Prostate gland (tissue), 2 donors: ENCODE data around the gene MADD. TPM values are rescaled to one million over a fixed set of nuclear protein-coding genes. Genes with fewer than 3 reads are reported as not detected.

Source experiments
- DNase-seq: peaks from one replicate; pipeline ENCODE4 v3.0.0-alpha.2; 2019; ENCODE audit warnings: low spot score
- H3K27ac ChIP-seq, 2 donors: fragments of 200-600 bp; sonication (generic); 2 replicates each; pipeline ENCODE4 v1.5.1; 2017 to 2019
- H3K27me3 ChIP-seq: fragments of 200-600 bp; sonication (generic); replicated peaks from 2 replicates; pipeline ENCODE4 v1.5.1; 2019; ENCODE audit not compliant: insufficient read depth
- H3K36me3 ChIP-seq, 2 donors: fragments of 200-600 bp; sonication (generic); 1 replicate in 1 of 2; 2 replicates in 1 of 2; pipeline versions ENCODE4 v1.5.1 to v1.8.1; 2017 to 2019
- H3K4me1 ChIP-seq: fragments of 200-600 bp; sonication (generic); replicated peaks from 2 replicates; pipeline ENCODE4 v1.5.1; 2019
- H3K4me3 ChIP-seq, 2 donors: fragments of 200-600 bp; sonication (generic); 2 replicates each; pipeline ENCODE4 v1.5.1; 2017 to 2019
- H3K9me3 ChIP-seq: fragments of 200-600 bp; sonication (generic); 2 replicates; pipeline ENCODE4 v1.5.1; 2017
- POLR2A ChIP-seq: fragments of 450-650 bp; IDR thresholded peaks from one replicate; pipeline ENCODE4 v1.6.1; 2016; ENCODE audit warnings: antibody characterized with exemption, mild to moderate bottlenecking
- POLR2AphosphoS5 ChIP-seq: sonication (generic); formaldehyde crosslinking; IDR thresholded peaks from one replicate; pipeline ENCODE4 v1.6.1; 2017; ENCODE audit warnings: antibody characterized with exemption
- WGBS: methylation state at CpG from one replicate; pipeline ENCODE4 v1.1.5; 2018; 5-methylcytosine and 5-hydroxymethylcytosine counted together
- intact Hi-C: fragments of 100-400 bp; cut with DNase I; formaldehyde crosslinking; loops from one replicate; pipeline ENCODE4 v1.14.2; 2022
- total RNA-seq, 2 donors: library from RNA; depleted of rRNA; stranded (reverse); fragments of >200 nt; gene quantifications; one replicate each; pipeline ENCODE4 v1.1.0, GENCODE V29; 2016
- TF ChIP-seq, protein P1 (sequence below), 4 experiments: fragments of 200-600 bp in 2 of 4; fragments of 450-650 bp in 2 of 4; sonication (generic) in 2 of 4; IDR thresholded peaks; 1 replicate in 3 of 4; 2 replicates in 1 of 4; pipeline ENCODE4 v1.5.1; 2016 to 2019; ENCODE audit warnings: antibody characterized with exemption in 4 of 4, mild to moderate bottlenecking in 2 of 4, moderate library complexity in 2 of 4

The MADD gene
- total RNA-seq, 2 donors from 2014 or later: 53.6 to 87.3 TPM

DNA sequence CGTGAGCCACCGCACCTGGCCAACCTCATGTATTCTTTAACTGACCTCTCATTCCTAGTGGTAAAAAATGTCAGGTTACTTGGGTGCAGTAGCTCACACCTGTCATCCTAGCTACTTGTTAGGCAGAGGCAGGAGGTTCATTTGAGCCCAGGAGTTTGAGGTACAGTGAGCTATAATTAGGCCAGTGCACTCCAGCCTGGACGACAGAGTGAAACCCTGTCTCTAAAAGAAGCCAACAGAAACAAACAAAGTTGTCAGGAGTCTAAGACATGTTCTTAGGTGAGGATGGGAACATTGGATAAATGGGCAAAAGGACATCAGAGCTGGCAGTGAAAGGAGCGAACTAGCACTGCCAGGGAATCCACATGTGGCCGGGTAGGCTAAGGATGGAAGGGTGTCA is 18.1 kb downstream of the MADD start:
- Histone ChIP-seq H3K4me3 (no peak overlapping the region), H3K27ac (no peak overlapping the region), H3K27me3 (no peaks in the 10 kb centered on the region), H3K36me3 (peaks cover 39 to 54% of the 10 kb centered on the region in 2 donors), H3K9me3 (no peaks in the 10 kb centered on the region), H3K4me1 (no peaks in the 10 kb centered on the region)
- WGBS: 90% methylated on average over 5 of the region's 5 CpGs
- intact Hi-C loops: no loop called here
- no peak for DNase-seq
- TF ChIP-seq POLR2AphosphoS5 (peak; percentile 7), POLR2A (no peak)
- TF ChIP-seq, protein P1, sequence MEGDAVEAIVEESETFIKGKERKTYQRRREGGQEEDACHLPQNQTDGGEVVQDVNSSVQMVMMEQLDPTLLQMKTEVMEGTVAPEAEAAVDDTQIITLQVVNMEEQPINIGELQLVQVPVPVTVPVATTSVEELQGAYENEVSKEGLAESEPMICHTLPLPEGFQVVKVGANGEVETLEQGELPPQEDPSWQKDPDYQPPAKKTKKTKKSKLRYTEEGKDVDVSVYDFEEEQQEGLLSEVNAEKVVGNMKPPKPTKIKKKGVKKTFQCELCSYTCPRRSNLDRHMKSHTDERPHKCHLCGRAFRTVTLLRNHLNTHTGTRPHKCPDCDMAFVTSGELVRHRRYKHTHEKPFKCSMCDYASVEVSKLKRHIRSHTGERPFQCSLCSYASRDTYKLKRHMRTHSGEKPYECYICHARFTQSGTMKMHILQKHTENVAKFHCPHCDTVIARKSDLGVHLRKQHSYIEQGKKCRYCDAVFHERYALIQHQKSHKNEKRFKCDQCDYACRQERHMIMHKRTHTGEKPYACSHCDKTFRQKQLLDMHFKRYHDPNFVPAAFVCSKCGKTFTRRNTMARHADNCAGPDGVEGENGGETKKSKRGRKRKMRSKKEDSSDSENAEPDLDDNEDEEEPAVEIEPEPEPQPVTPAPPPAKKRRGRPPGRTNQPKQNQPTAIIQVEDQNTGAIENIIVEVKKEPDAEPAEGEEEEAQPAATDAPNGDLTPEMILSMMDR (IDR thresholded peaks at IDR 0.05): no peak

DNA sequence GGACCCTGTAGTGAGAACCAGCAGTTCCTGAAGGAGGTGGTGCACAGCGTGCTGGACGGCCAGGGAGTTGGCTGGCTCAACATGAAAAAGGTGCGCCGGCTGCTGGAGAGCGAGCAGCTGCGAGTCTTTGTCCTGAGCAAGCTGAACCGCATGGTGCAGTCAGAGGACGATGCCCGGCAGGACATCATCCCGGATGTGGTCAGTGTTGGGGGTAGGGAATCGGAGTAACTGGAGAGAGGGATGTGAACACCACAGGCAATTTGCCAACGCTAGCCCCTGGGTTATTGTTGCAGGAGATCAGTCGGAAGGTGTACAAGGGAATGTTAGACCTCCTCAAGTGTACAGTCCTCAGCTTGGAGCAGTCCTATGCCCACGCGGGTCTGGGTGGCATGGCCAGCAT is 19.9 kb downstream of the MADD start:
- peaks cover 34 to 44% of the 10 kb centered on the region in 2 donors for H3K36me3 ChIP-seq
- H3K27me3 ChIP-seq: no peaks in the 10 kb centered on the region
- no peak overlapping the region for H3K4me3 ChIP-seq
- H3K4me1 ChIP-seq: no peaks in the 10 kb centered on the region
- intact Hi-C loops: no loop called here
- H3K9me3 ChIP-seq: no peaks in the 10 kb centered on the region
- 96% methylated on average over 15 of the region's 15 CpGs for WGBS
- no peak for DNase-seq
- TF ChIP-seq, protein P1 (IDR thresholded peaks at IDR 0.05): no peak
- TF ChIP-seq POLR2AphosphoS5 (no peak), POLR2A (no peak)
- H3K27ac ChIP-seq: no peak overlapping the region

DNA sequence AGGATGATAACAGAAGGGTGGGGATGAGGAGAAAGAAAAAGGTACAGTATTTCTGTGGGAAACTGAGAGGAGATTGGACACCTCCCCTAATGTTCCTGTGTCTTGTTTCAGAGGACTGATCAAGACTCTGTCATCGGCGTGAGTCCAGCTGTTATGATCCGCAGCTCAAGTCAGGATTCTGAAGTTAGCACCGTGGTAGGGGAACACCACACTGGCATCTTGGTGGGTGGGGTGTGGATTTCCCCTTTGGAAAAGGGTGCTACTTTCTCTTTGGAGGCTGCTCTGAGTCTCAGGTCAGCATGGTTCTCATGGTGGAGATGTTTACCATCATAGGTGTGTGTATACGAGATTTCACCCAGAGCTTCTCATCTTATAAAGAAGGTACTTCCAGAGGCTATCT is 25.5 kb downstream of the MADD start:
- intact Hi-C loops: no loop called here
- TF ChIP-seq, protein P1 (IDR thresholded peaks at IDR 0.05): no peak
- TF ChIP-seq POLR2AphosphoS5: no peak
- TF ChIP-seq POLR2A: no peak
- WGBS: 98% methylated on average over 5 of the region's 5 CpGs
- no peaks in the 10 kb centered on the region for H3K4me1 ChIP-seq
- no peak for DNase-seq
- no peak overlapping the region for H3K27ac ChIP-seq
- no peak overlapping the region for H3K4me3 ChIP-seq
- H3K27me3 ChIP-seq: no peaks in the 10 kb centered on the region
- H3K9me3 ChIP-seq: no peaks in the 10 kb centered on the region
- peaks cover 5 to 38% of the 10 kb centered on the region in 2 donors for H3K36me3 ChIP-seq

DNA sequence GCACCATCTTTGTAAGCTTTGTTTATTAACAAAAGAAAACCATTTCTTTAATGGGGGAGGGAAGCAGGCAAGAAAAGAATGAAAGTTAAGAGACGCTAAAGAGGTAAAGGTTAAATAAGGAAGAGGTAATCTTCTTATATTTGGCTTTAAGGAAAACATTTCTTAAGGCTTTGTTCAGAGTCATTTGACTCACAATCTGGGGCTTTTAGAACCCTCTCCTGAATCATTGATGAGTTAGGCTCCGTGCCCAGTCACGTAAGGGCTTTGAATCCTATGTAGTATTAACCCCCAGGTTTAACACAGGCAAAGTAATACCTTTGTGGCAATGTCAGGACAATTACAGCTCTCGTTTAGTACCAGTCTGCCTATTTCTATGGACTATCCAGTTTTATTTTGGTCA is 26.1 kb downstream of the MADD start:
- intact Hi-C loops: no loop called here
- H3K36me3 ChIP-seq: peaks cover 2 to 32% of the 10 kb centered on the region in 2 donors
- no peak overlapping the region for H3K4me3 ChIP-seq
- no peaks in the 10 kb centered on the region for H3K27me3 ChIP-seq
- no peaks in the 10 kb centered on the region for H3K4me1 ChIP-seq
- DNase-seq: no peak
- 83% methylated on average over 4 of the region's 4 CpGs for WGBS
- no peaks in the 10 kb centered on the region for H3K9me3 ChIP-seq
- TF ChIP-seq POLR2AphosphoS5: no peak
- H3K27ac ChIP-seq: no peak overlapping the region

DNA sequence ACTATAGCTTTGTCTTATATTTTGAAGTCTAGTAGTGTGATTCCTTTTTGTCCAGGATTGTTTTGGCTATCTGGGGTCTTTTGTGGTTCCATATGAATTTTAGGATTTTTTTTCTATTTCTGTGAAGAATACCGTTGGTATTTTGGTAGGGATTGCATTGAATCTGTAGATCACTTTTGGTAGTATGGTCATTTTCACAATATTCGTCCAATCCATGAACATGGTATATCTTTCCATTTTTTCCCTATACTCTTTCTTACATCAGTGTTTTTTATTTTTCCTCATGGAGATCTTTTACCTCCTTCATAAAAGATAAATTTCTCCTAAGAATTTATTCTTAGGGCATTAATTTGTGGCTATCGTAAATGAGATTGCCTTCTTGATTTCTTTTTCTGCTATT is 29.1 kb downstream of the MADD start:
- Histone ChIP-seq H3K4me1 (no peaks in the 10 kb centered on the region), H3K9me3 (no peaks in the 10 kb centered on the region), H3K27me3 (no peaks in the 10 kb centered on the region), H3K36me3 (peaks cover 0 to 23% of the 10 kb centered on the region in 2 donors), H3K4me3 (no peak overlapping the region), H3K27ac (no peak overlapping the region)
- TF ChIP-seq POLR2AphosphoS5 (no peak), POLR2A (no peak)
- TF ChIP-seq, protein P1 (IDR thresholded peaks at IDR 0.05): no peak
- intact Hi-C loops: no loop called here
- 96% methylated on average over 3 of the region's 3 CpGs for WGBS
- DNase-seq: no peak
